NOMO-1 treated with DMSO at 0.1 percent for 48 hours (cell line): ENCODE results near the gene MYZAP.

Experiments
- DNase-seq: peaks from one replicate; lab custom pipeline; 2025; ENCODE audit not compliant: unreplicated experiment; lab: John Stamatoyannopoulos, UW

Gene MYZAP

GRCh38 chr15:57691082-57691481 is 99.4 kb downstream of the MYZAP start:
- no peak for DNase-seq

- DNase-seq: no peak
These were observed 101.0 kb downstream of the MYZAP start for GRCh38 chr15:57692709-57693108.

GRCh38 chr15:57694279-57694678 is 102.6 kb downstream of the MYZAP start:
- DNase-seq: no peak

- no peak for DNase-seq
These were observed 104.4 kb downstream of the MYZAP start for GRCh38 chr15:57696146-57696545.

GRCh38 chr15:57697588-57697987 is 105.9 kb downstream of the MYZAP start:
- DNase-seq: no peak

- no peak for DNase-seq
These were observed 106.5 kb downstream of the MYZAP start for GRCh38 chr15:57698243-57698642.

- DNase-seq: no peak
These were observed 107.3 kb downstream of the MYZAP start for GRCh38 chr15:57698991-57699390.

GRCh38 chr15:57703387-57703786 is 111.7 kb downstream of the MYZAP start:
- DNase-seq: no peak

GRCh38 chr15:57704441-57704840 is 112.7 kb downstream of the MYZAP start:
- no peak for DNase-seq

- no peak for DNase-seq
These were observed 114.2 kb downstream of the MYZAP start for GRCh38 chr15:57705746-57706404.

- DNase-seq: peak; percentile 91
These were observed 114.9 kb downstream of the MYZAP start, which contains the start of gene POLR2M for GRCh38 chr15:57706405-57707209. TSS of gene POLR2M (plus strand) at chr15:57706714. CDS start at chr15:57706843, 129 bp downstream.

GRCh38 chr15:57708047-57708446 is 116.3 kb downstream of the MYZAP start:
- DNase-seq: no peak

GRCh38 chr15:57718309-57718708 is 126.6 kb downstream of the MYZAP start:
- DNase-seq: no peak

- DNase-seq: no peak
These were observed 129.2 kb downstream of the MYZAP start for GRCh38 chr15:57720867-57721266.

- DNase-seq: no peak
These were observed 134.7 kb downstream of the MYZAP start for GRCh38 chr15:57726411-57726810.

- DNase-seq: no peak
These were observed 135.3 kb downstream of the MYZAP start for GRCh38 chr15:57727031-57727430.

- no peak for DNase-seq
These were observed 136.7 kb downstream of the MYZAP start for GRCh38 chr15:57728436-57728835.

GRCh38 chr15:57730876-57731275 is 139.2 kb downstream of the MYZAP start:
- DNase-seq: no peak

GRCh38 chr15:57731530-57732103 is 139.9 kb downstream of the MYZAP start:
- DNase-seq: no peak

- peak; percentile 32 for DNase-seq
These were observed 141.0 kb downstream of the MYZAP start for GRCh38 chr15:57732526-57733331.

- DNase-seq: no peak
These were observed 143.2 kb downstream of the MYZAP start for GRCh38 chr15:57734860-57735259.
